B cell (primary cell): ENCODE results near the gene PSRC1. TPM values are rescaled to one million over a fixed set of nuclear protein-coding genes. Genes with fewer than 3 reads are reported as not detected.

Experiments
- ATAC-seq: fragments of 200-7000 bp; cut with Tn5 transposase; one replicate; pipeline ENCODE4 v1.10.0; 2021; ENCODE audit warnings: low read depth, mild to moderate bottlenecking, moderate number of reproducible peaks, moderate library complexity
- CTCF ChIA-PET: fragments of 350-600 bp; sonication (Branson Sonifier 250); formaldehyde crosslinking; loops from one replicate; lab custom pipeline; 2021; ENCODE audit warnings: antibody characterized with exemption, inconsistent platforms; lab: Charles Lee
- POLR2A ChIA-PET: fragments of 350-600 bp; sonication (Branson Sonifier 250); formaldehyde crosslinking; loops from one replicate; lab custom pipeline; 2021; ENCODE audit warnings: antibody characterized with exemption; lab: Charles Lee
- DNase-seq: peaks from one replicate; pipeline ENCODE4 v3.0.0; 2013
- H2AFZ ChIP-seq: 2 replicates; pipeline ENCODE4 v1.6.1; 2012; ENCODE audit warnings: mild to moderate bottlenecking, low read depth, low read length; ENCODE audit not compliant: insufficient read depth, poor library complexity, severe bottlenecking
- H3K27ac ChIP-seq, 2 donors: 1 replicate in 1 of 2; 2 replicates in 1 of 2; pipeline ENCODE4 v1.5.1; 2012 to 2013; ENCODE audit warnings: low read length in 2 of 2, mild to moderate bottlenecking in 2 of 2, moderate library complexity in 1 of 2
- H3K27me3 ChIP-seq, 4 experiments: fragments of 200-600 bp in 1 of 4; sonication (generic) in 1 of 4; replicated peaks in 1 of 4; 1 replicate in 2 of 4; 2 replicates in 2 of 4; pipeline versions ENCODE4 v1.6.1 to v1.7.0; 2013 to 2016; ENCODE audit warnings: low read length in 3 of 4, mild to moderate bottlenecking in 2 of 4, mixed read lengths in 1 of 4, moderate library complexity in 1 of 4; ENCODE audit not compliant: insufficient read depth in 4 of 4, control insufficient read depth in 3 of 4; ENCODE audit errors: control extremely low read depth in 1 of 4
- H3K36me3 ChIP-seq, 2 experiments: replicated peaks in 1 of 2; 1 replicate in 1 of 2; 2 replicates in 1 of 2; pipeline versions ENCODE4 v1.6.1 to v1.7.1; 2013; ENCODE audit warnings: low read length in 1 of 2; ENCODE audit not compliant: insufficient read depth in 2 of 2, control insufficient read depth in 1 of 2; ENCODE audit errors: control extremely low read depth in 1 of 2, extremely low read depth in 1 of 2
- H3K4me1 ChIP-seq, 2 donors: fragments of 200-600 bp in 1 of 2; sonication (generic) in 1 of 2; 1 replicate in 1 of 2; 2 replicates in 1 of 2; pipeline versions ENCODE4 v1.5.1 to v1.6.1; 2013 to 2017; ENCODE audit warnings: low read length in 2 of 2; ENCODE audit not compliant: control insufficient read depth in 2 of 2, insufficient read depth in 2 of 2
- H3K4me2 ChIP-seq: replicated peaks from 2 replicates; pipeline ENCODE3; 2012; ENCODE audit warnings: mild to moderate bottlenecking, low read depth, low read length; ENCODE audit not compliant: poor library complexity, severe bottlenecking
- H3K4me3 ChIP-seq, 5 experiments: fragments of 200-600 bp in 1 of 5; sonication (generic) in 1 of 5; 1 replicate in 3 of 5; 2 replicates in 2 of 5; pipeline versions ENCODE4 v1.5.1 to v1.7.0; 2011 to 2016; ENCODE audit warnings: low read length in 4 of 5, mild to moderate bottlenecking in 4 of 5, low read depth in 2 of 5, control low read depth in 1 of 5, moderate library complexity in 1 of 5; ENCODE audit not compliant: insufficient read depth in 1 of 5; ENCODE audit errors: control extremely low read depth in 1 of 5, extremely low read depth in 1 of 5
- H3K79me2 ChIP-seq: fragments of 200-600 bp; sonication (generic); one replicate; pipeline ENCODE4 v1.6.0; 2016; ENCODE audit warnings: low read length; ENCODE audit not compliant: control insufficient read depth, insufficient read depth
- H3K9ac ChIP-seq: fragments of 200-600 bp; sonication (generic); 2 replicates; pipeline ENCODE4 v1.6.1; 2017; ENCODE audit warnings: mild to moderate bottlenecking, low read length, moderate library complexity
- H3K9me3 ChIP-seq, 3 donors: one replicate each; pipeline versions ENCODE4 v1.6.1 to v1.7.1; 2013; ENCODE audit warnings: low read length in 2 of 3; ENCODE audit not compliant: control insufficient read depth in 2 of 3, insufficient read depth in 1 of 3; ENCODE audit errors: control extremely low read depth in 1 of 3
- H4K20me1 ChIP-seq: 2 replicates; pipeline ENCODE4 v1.6.0; 2012; ENCODE audit warnings: mild to moderate bottlenecking, low read length; ENCODE audit not compliant: insufficient read depth, control insufficient read depth, poor library complexity, severe bottlenecking
- H3K27ac Mint-ChIP-seq: one replicate; pipeline ENCODE4 v1.8.0; 2021; ENCODE audit warnings: mixed read lengths
- H3K27me3 Mint-ChIP-seq: one replicate; pipeline ENCODE4 v1.8.0; 2021; ENCODE audit warnings: mixed read lengths
- H3K4me1 Mint-ChIP-seq: one replicate; pipeline ENCODE4 v1.8.0; 2021; ENCODE audit warnings: mixed read lengths
- H3K4me3 Mint-ChIP-seq: one replicate; pipeline ENCODE4 v1.8.0; 2021; ENCODE audit warnings: mixed read lengths
- H3K9me3 Mint-ChIP-seq: one replicate; pipeline ENCODE4 v1.8.0; 2022; ENCODE audit warnings: mixed read lengths; ENCODE audit not compliant: insufficient read depth
- CTCF ChIP-seq: fragments of 200-600 bp; IDR thresholded peaks from one replicate; pipeline ENCODE4 v1.8.0; 2022; ENCODE audit warnings: antibody characterized with exemption, mild to moderate bottlenecking
- EZH2 ChIP-seq: IDR thresholded peaks from 2 replicates; pipeline ENCODE4 v1.6.1; 2012; ENCODE audit warnings: borderline replicate concordance, low read depth, mild to moderate bottlenecking, moderate library complexity, low read length; ENCODE audit not compliant: insufficient read depth, poor library complexity, severe bottlenecking
- WGBS: methylation state at CpG from one replicate; pipeline ENCODE4 v1.1.5; 2013; ENCODE audit warnings: missing lambda C conversion rate; ENCODE audit not compliant: insufficient coverage; 5-methylcytosine and 5-hydroxymethylcytosine counted together
- intact Hi-C: fragments of 100-400 bp; cut with micrococcal nuclease; formaldehyde crosslinking; loops from one replicate; pipeline ENCODE4 v1.10.0; 2022
- polyA plus RNA-seq: library from polyadenylated mRNA; depleted of rRNA; stranded (reverse); fragments of >200 nt; gene quantifications from 2 replicates; pipeline ENCODE4 v1.2.3, GENCODE V29; 2012
- total RNA-seq, 2 donors: library from RNA; stranded (reverse); fragments of 120-200 nt in 1 of 2; gene quantifications; 1 replicate in 1 of 2; 2 replicates in 1 of 2; pipeline versions ENCODE4 v1.2.3 to v1.2.4, GENCODE V29; 2013 to 2022

The PSRC1 gene
- total and polyA plus RNA-seq, 2 donors (not counting 1 experiment from before 2014, with no cell fraction given): 0.25 TPM; not detected in 1

GRCh38 chr1:109304226-109304920 is 21.4 kb upstream of the PSRC1 start:
- Mint-ChIP-seq H3K27me3 (peaks cover 4% of the 10 kb centered on the region), H3K27ac (no peak overlapping the region), H3K4me3 (no peak overlapping the region), H3K9me3 (no peaks in the 10 kb centered on the region), H3K4me1 (peaks cover 14% of the 10 kb centered on the region)
- Histone ChIP-seq H3K9me3 (peaks cover 0 to 3% (median 0%) of the 10 kb centered on the region in 3 donors), H2AFZ (no peak overlapping the region), H3K9ac (no peak overlapping the region), H3K4me3 (no peak overlapping the region), H3K79me2 (no peaks in the 10 kb centered on the region), H3K27ac (no peak overlapping the region), H3K4me2 (no peak overlapping the region), H4K20me1 (no peaks in the 10 kb centered on the region), H3K4me1 (peaks cover 19 to 20% of the 10 kb centered on the region in 2 donors), H3K27me3 (peaks cover 0 to 35% (median 14%) of the 10 kb centered on the region in 4 experiments), H3K36me3 (no peaks in the 10 kb centered on the region)
- ATAC-seq (no peak), DNase-seq (no peak)
- intact Hi-C loops: no loop called here
- CTCF ChIA-PET: interaction anchor here (4.2 to 5.1 kb wide), 2 partner anchors 27 to 95 kb away, joined by 27 read pairs; partner anchors contain the start of gene SORT1
- POLR2A ChIA-PET: no interaction called here
- 78% methylated on average over 4 of the region's 8 CpGs for WGBS
- no peak for TF ChIP-seq CTCF
- TF ChIP-seq EZH2: no peak

GRCh38 chr1:109301874-109302273 is 18.9 kb upstream of the PSRC1 start:
- H3K79me2 ChIP-seq: no peaks in the 10 kb centered on the region
- peaks cover 0 to 3% (median 0%) of the 10 kb centered on the region in 3 donors for H3K9me3 ChIP-seq
- H4K20me1 ChIP-seq: no peaks in the 10 kb centered on the region
- WGBS: 91% methylated on average over 5 of the region's 5 CpGs
- H3K27me3 Mint-ChIP-seq: peaks cover 15% of the 10 kb centered on the region
- H3K4me1 ChIP-seq: peaks cover 5 to 9% of the 10 kb centered on the region in 2 donors
- TF ChIP-seq CTCF (no peak), EZH2 (no peak)
- H3K9me3 Mint-ChIP-seq: no peaks in the 10 kb centered on the region
- H3K4me2 ChIP-seq: no peak overlapping the region
- no peak overlapping the region for H3K4me3 Mint-ChIP-seq
- H3K27ac ChIP-seq: no peak overlapping the region
- H3K9ac ChIP-seq: no peak overlapping the region
- ATAC-seq (no peak), DNase-seq (no peak)
- intact Hi-C loops: no loop called here
- H3K27ac Mint-ChIP-seq: no peak overlapping the region
- POLR2A ChIA-PET: interaction anchor here (0.6 kb wide), 1 partner anchor 200 kb away, joined by 4 read pairs; no protein-coding TSS in a partner anchor
- no peaks in the 10 kb centered on the region for H3K36me3 ChIP-seq
- CTCF ChIA-PET: no interaction called here
- H2AFZ ChIP-seq: no peak overlapping the region
- H3K4me3 ChIP-seq: no peak overlapping the region
- H3K4me1 Mint-ChIP-seq: peaks cover under 1% of the 10 kb centered on the region
- H3K27me3 ChIP-seq: peaks cover 0 to 47% (median 14%) of the 10 kb centered on the region in 4 experiments
